A549 (cell line): Measurements from ENCODE around the gene GTF2H4. TPM values are rescaled to one million over a fixed set of nuclear protein-coding genes. Genes with fewer than 3 reads are reported as not detected.
"Not testable (repeated sequence)": the region's sequence is repeated elsewhere in the genome, so short reads cannot be mapped to it uniquely, and the experiment has no call there.

Experiments used
- ATAC-seq, 2 experiments: fragments of 200-7000 bp in 1 of 2; fragments of >200 bp in 1 of 2; cut with Nextera tagmentation in 1 of 2; cut with Tn5 transposase in 1 of 2; 3 replicates each; pipeline versions ENCODE4 v1.8.0 to v1.9.1; 2018 to 2020; ENCODE audit warnings: mild to moderate bottlenecking in 1 of 2, moderate library complexity in 1 of 2
- CTCF ChIA-PET: fragments of 300-600 bp; sonication (Branson Sonifier 250); formaldehyde crosslinking; extraction: SDS; loops from one replicate; lab custom pipeline; 2021; ENCODE audit warnings: antibody characterized with exemption, inconsistent platforms; lab: Yijun Ruan, JAX
- POLR2A ChIA-PET: fragments of 350-600 bp; formaldehyde crosslinking; extraction: SDS; loops from one replicate; lab custom pipeline; 2021; ENCODE audit warnings: antibody characterized with exemption, inconsistent platforms; lab: Yijun Ruan, JAX
- DNase-seq, 2 experiments: peaks; one replicate each; pipeline versions ENCODE4 v3.0.0 to v3.0.0-alpha.2; 2011 to 2016; ENCODE audit warnings: low read depth in 1 of 2, low spot score in 1 of 2
- FAIRE-seq: peaks from 2 replicates; lab custom pipeline; 2011; peaks lifted over from hg19 to GRCh38; lab: Jason Lieb, UNC
- H3K27ac ChIP-seq, 2 experiments: fragments of >200 bp; sonication (Bioruptor Twin); formaldehyde crosslinking; 3 replicates each; pipeline ENCODE4 v1.5.1; 2016 to 2017
- H3K4me1 ChIP-seq: fragments of >200 bp; sonication (Bioruptor Twin); formaldehyde crosslinking; 3 replicates; pipeline ENCODE4 v1.6.1; 2016
- H3K4me2 ChIP-seq: fragments of >200 bp; sonication (Bioruptor Twin); formaldehyde crosslinking; 3 replicates; pipeline ENCODE4 v1.6.1; 2016
- H3K4me3 ChIP-seq: fragments of >200 bp; sonication (Bioruptor Twin); formaldehyde crosslinking; 3 replicates; pipeline ENCODE4 v1.5.1; 2016
- H3K9me3 ChIP-seq: fragments of >200 bp; sonication (Bioruptor Twin); formaldehyde crosslinking; 3 replicates; pipeline ENCODE4 v1.6.1; 2016
- CBX8 ChIP-seq: fragments of 200-600 bp; sonication (generic); IDR thresholded peaks from 2 replicates; pipeline ENCODE4 v1.6.1; 2016
- CHD4 ChIP-seq: fragments of 200-600 bp; sonication (generic); IDR thresholded peaks from 2 replicates; pipeline ENCODE4 v1.6.1; 2016; ENCODE audit warnings: antibody characterized with exemption, mild to moderate bottlenecking, borderline replicate concordance
- ESRRA ChIP-seq: fragments of 150-350 bp; IDR thresholded peaks from 2 replicates; pipeline ENCODE4 v1.6.1; 2014; ENCODE audit warnings: mild to moderate bottlenecking, low read length, borderline replicate concordance
- HEYL ChIP-seq: fragments of 250-450 bp; sonication (Bioruptor Pico); IDR thresholded peaks from 2 replicates; pipeline ENCODE4 v1.8.0; 2021; ENCODE audit warnings: mild to moderate bottlenecking, moderate library complexity
- HOXB13 ChIP-seq: fragments of 250-450 bp; sonication (Bioruptor Pico); IDR thresholded peaks from 2 replicates; pipeline ENCODE4 v1.5.0; 2020; ENCODE audit warnings: low read depth, mild to moderate bottlenecking, moderate library complexity
- NPAS2 ChIP-seq: fragments of 250-450 bp; sonication (Bioruptor Pico); IDR thresholded peaks from 2 replicates; pipeline ENCODE4 v1.8.0; 2022; ENCODE audit warnings: mild to moderate bottlenecking, moderate library complexity, borderline replicate concordance
- NR3C1 ChIP-seq: fragments of >200 bp; sonication (Bioruptor Twin); formaldehyde crosslinking; IDR thresholded peaks from 3 replicates; pipeline ENCODE4 v1.6.1; 2017
- POLR2AphosphoS2 ChIP-seq: conservative IDR thresholded peaks from 2 replicates; pipeline ENCODE4 v1.6.1; 2012; ENCODE audit warnings: low read length, improper control_type of control experiment, inconsistent platforms
- WGBS: methylation state at CpG from one replicate; pipeline ENCODE4 v1.1.6; 2017; ENCODE audit errors: missing lambda C conversion rate; 5-methylcytosine and 5-hydroxymethylcytosine counted together
- polyA plus RNA-seq, 4 experiments: library from polyadenylated mRNA; depleted of rRNA in 3 of 4; stranded (reverse); fragments of >200 nt; fragmentation: RNase III in 1 of 4; extraction: RNeasy Plus Mini Kit Qiagen cat#74134 plus additional on column Dnase treatment in 1 of 4; gene quantifications; 2 replicates in 3 of 4; 3 replicates in 1 of 4; pipeline ENCODE4 v1.2.3, GENCODE V29; 2011 to 2017
- TF ChIP-seq, protein P1 (sequence below): fragments of 200-600 bp; sonication (generic); IDR thresholded peaks from 2 replicates; pipeline ENCODE4 v1.6.1; 2016; ENCODE audit warnings: antibody characterized with exemption, mild to moderate bottlenecking, moderate library complexity

GTF2H4 gene
- polyA plus RNA-seq, 2 of the 4 experiments (the other 2 are of a cell fraction) = 19.7 to 24.1 TPM

DNA sequence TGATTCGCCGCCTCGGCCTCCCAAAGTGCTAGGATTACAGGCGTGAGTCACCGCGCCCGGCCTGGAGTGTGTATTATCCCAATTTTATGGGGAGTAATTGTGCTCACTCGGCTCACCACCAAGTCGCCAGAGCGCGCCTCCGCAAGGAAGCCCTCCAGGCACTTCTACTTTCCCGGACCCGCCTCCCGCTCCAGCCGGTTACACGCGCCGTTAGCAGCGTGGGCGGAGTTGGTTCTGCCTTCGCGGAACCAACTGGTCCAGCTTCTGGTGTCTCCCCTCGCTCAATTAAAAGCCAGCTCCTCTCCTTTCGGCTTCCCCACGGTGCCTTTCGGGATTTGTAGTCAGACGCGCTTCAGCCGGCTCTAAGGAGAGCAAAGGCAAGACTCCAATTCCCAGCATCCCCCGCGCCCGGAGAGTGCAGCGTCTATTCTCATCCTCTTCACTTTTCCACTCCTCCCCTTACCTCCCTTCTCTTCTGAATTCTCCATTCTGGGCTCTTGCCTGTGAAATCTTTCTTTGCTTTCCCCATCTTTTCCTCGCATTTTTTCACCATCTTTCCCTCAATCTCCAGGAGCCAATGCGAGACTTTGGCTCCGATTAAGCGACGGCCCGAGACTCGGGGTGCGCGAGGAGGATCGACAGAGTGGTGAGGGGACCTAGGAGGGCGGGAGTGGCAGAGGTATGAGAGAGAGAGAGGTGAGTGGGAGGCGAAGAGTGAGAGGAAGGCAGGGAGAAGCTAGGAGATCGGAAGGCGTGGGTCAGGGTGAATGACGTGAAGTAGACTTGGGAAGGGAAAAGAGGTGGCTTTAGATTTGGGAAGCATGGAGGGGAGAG is at the start of gene GTF2H4 (continued):
- TF ChIP-seq, protein P1, sequence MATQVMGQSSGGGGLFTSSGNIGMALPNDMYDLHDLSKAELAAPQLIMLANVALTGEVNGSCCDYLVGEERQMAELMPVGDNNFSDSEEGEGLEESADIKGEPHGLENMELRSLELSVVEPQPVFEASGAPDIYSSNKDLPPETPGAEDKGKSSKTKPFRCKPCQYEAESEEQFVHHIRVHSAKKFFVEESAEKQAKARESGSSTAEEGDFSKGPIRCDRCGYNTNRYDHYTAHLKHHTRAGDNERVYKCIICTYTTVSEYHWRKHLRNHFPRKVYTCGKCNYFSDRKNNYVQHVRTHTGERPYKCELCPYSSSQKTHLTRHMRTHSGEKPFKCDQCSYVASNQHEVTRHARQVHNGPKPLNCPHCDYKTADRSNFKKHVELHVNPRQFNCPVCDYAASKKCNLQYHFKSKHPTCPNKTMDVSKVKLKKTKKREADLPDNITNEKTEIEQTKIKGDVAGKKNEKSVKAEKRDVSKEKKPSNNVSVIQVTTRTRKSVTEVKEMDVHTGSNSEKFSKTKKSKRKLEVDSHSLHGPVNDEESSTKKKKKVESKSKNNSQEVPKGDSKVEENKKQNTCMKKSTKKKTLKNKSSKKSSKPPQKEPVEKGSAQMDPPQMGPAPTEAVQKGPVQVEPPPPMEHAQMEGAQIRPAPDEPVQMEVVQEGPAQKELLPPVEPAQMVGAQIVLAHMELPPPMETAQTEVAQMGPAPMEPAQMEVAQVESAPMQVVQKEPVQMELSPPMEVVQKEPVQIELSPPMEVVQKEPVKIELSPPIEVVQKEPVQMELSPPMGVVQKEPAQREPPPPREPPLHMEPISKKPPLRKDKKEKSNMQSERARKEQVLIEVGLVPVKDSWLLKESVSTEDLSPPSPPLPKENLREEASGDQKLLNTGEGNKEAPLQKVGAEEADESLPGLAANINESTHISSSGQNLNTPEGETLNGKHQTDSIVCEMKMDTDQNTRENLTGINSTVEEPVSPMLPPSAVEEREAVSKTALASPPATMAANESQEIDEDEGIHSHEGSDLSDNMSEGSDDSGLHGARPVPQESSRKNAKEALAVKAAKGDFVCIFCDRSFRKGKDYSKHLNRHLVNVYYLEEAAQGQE = no peak
- peak; percentile 20; the same call in 1 of the 2 replicates for TF ChIP-seq CHD4

DNA sequence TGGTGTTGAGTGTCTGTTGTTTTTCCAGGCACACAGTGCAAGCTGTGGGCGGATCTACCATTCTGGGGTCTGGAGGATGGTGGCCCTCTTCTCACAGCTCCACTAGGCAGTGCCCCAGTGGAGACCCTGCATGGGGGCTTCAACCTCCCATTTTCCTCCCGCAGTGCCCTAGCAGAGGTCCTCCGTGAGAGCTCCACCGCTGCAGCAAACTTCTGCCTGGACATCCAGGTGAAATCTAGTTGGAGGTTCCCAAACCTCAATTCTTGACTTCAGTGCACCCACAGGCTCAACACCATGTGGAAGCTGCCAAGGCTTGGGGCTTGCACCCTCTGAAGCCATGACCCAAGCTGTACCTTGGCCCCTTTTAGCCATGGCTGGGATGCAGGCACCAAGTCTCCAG is 48.3 kb upstream of the GTF2H4 start:
- WGBS = 93% methylated on average over 3 of the region's 4 CpGs
- H3K4me1 ChIP-seq, DNase-seq, ATAC-seq, H3K27ac ChIP-seq, H3K4me3 ChIP-seq, H3K4me2 ChIP-seq, POLR2A ChIA-PET, H3K9me3 ChIP-seq, FAIRE-seq: not testable (repeated sequence)
- CTCF ChIA-PET = interaction anchor here (1.0 to 1.1 kb wide), 2 partner anchors 18 kb away, joined by 3 to 6 read pairs; no protein-coding TSS in a partner anchor

- DNase-seq (no peak), FAIRE-seq (no peak)
- H3K9me3 ChIP-seq = no peaks in the 10 kb centered on the region; the same call in 1 of the 3 replicates
- no peak overlapping the region for H3K27ac ChIP-seq
- H3K4me2 ChIP-seq = no peak overlapping the region
- no peak overlapping the region for H3K4me3 ChIP-seq
- ChIA-PET POLR2A (no interaction called here), CTCF (interaction anchor here (1.0 to 2.1 kb wide), 3 partner anchors 16 to 165 kb away, joined by 4 to 7 read pairs (median 4); no protein-coding TSS in a partner anchor)
- WGBS = 56% methylated on average over 3 of the region's 3 CpGs
- no peaks in the 10 kb centered on the region for H3K4me1 ChIP-seq
- TF ChIP-seq ESRRA (no peak), NPAS2 (CRISPR knock-in tag) (no peak), NR3C1 (no peak), POLR2AphosphoS2 (no peak), HEYL (CRISPR knock-in tag) (no peak), HOXB13 (CRISPR knock-in tag) (no peak), CBX8 (no peak)
- TF ChIP-seq, protein P1 = no peak
- TF ChIP-seq, all 56 proteins: peak for 0
- no peak for ATAC-seq
Observed at GRCh38 chr6:30861257-30862048, 46.6 kb upstream of the GTF2H4 start.
